Measurements from ENCODE around the gene MICAL2.

DNA sequence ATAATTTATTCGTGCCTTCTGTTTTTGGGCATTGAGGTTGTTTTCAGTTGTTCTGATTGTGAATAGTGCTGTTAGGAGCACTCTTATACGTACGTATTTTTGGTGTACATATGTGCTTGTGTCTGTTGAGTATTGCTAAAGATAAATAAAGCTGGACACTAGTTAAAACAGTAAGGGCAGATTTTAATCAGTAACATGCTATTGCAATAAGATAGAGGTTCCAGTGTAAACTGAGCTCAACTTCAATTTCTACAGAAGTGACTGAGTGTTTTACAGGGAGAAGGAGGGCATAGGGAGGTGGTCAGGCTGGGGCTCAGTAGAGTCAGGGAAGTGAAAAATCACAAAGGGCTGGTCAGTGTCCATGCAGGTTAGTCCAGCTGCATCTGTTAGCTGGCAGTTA is 191.0 kb downstream of the MICAL2 start:
- no peak for TF ChIP-seq POLR2AphosphoS5 (IDR thresholded peaks at IDR 0.05; ENCODE audit: borderline replicate concordance, low read depth, low read length)
- TF ChIP-seq EZH2 (IDR thresholded peaks at IDR 0.05) = no peak
- no peak for TF ChIP-seq FOXP2 (optimal IDR thresholded peaks at IDR 0.05; ENCODE audit: control extremely low read depth, extremely low read length, insufficient read depth)
